HFF-Myc (cell line): ENCODE data around the gene SIRT3.

Experiments used
- DNase-seq: peaks from one replicate; pipeline ENCODE4 v3.0.0-alpha.2; 2011; ENCODE audit warnings: low read depth; ENCODE audit errors: extremely low read depth
- H3K4me3 ChIP-seq: replicated peaks from 2 replicates; pipeline ENCODE4 v1.5.1; 2011; ENCODE audit warnings: low read depth, mild to moderate bottlenecking, control low read depth, low read length
- CTCF ChIP-seq: IDR thresholded peaks from 2 replicates; pipeline ENCODE4 v1.5.1; 2012; ENCODE audit warnings: mild to moderate bottlenecking, low read depth, low read length, control low read depth; ENCODE audit errors: missing control alignments

Gene SIRT3

GRCh38 chr11:282630-283360 is 46.7 kb upstream of the SIRT3 start:
- no peak for DNase-seq
- no peak for TF ChIP-seq CTCF
- no peak overlapping the region for H3K4me3 ChIP-seq

- no peak for DNase-seq
- H3K4me3 ChIP-seq: no peak overlapping the region
- TF ChIP-seq CTCF: no peak
These were observed 46.0 kb upstream of the SIRT3 start for GRCh38 chr11:282171-282570.

GRCh38 chr11:281486-282161 is 45.5 kb upstream of the SIRT3 start:
- H3K4me3 ChIP-seq: no peak overlapping the region
- TF ChIP-seq CTCF: no peak
- no peak for DNase-seq

- DNase-seq: no peak
- no peak for TF ChIP-seq CTCF
- H3K4me3 ChIP-seq: no peak overlapping the region
These were observed 44.8 kb upstream of the SIRT3 start for GRCh38 chr11:280706-281485.

- no peak for DNase-seq
- no peak for TF ChIP-seq CTCF
- no peak overlapping the region for H3K4me3 ChIP-seq
These were observed 44.0 kb upstream of the SIRT3 start for GRCh38 chr11:279966-280705.
